HCT116 (cell line): ENCODE measurements around the gene ETS1. TPM values are rescaled to one million over a fixed set of nuclear protein-coding genes. Genes with fewer than 3 reads are reported as not detected.

Experiments used
- ATAC-seq: fragments of 200-7000 bp; cut with Tn5 transposase; 2 replicates; pipeline ENCODE4 v1.9.1; 2020; ENCODE audit warnings: mild to moderate bottlenecking, moderate library complexity
- BruUV-seq: library from RNA; stranded (reverse); fragments of 400-500 nt; replicated peaks from 2 replicates; lab custom pipeline; 2021; lab: Mats Ljungman, UMichigan
- CTCF ChIA-PET: fragments of 300-600 bp; sonication (Branson Sonifier 250); formaldehyde crosslinking; loops from one replicate; lab custom pipeline; 2021; ENCODE audit warnings: antibody characterized with exemption; lab: Charles Lee
- POLR2A ChIA-PET: fragments of 300-600, 350-600 bp; sonication (Branson Sonifier 250); formaldehyde crosslinking; loops from one replicate; lab custom pipeline; 2021; ENCODE audit warnings: antibody characterized with exemption; lab: Charles Lee
- RAD21 ChIA-PET, 2 experiments: fragments of 300-600 bp; sonication (Branson Sonifier 250); formaldehyde crosslinking; loops; one replicate each; lab custom pipeline; 2023; ENCODE audit warnings: low total read pairs in 2 of 2; ENCODE audit not compliant: uncharacterized antibody in 2 of 2, unreplicated experiment in 2 of 2, low non-redundant PET in 1 of 2; lab: Charles Lee
- DNase-seq: peaks from one replicate; pipeline ENCODE4 v3.0.0-alpha.2; 2010; ENCODE audit warnings: low read depth, low spot score
- H2AFZ ChIP-seq: fragments of 200-600 bp; shearing (Covaris generic), sonication (generic); 2 replicates; pipeline ENCODE4 v1.6.1; 2017; ENCODE audit warnings: low read depth, mixed run types, mixed read lengths, antibody characterized with exemption, low read length; ENCODE audit not compliant: poor library complexity, severe bottlenecking
- H3K27ac ChIP-seq: 2 replicates; pipeline ENCODE4 v1.5.1; 2012; ENCODE audit warnings: low read depth, low read length
- H3K27me3 ChIP-seq: fragments of 200-600 bp; sonication (generic); 2 replicates; pipeline ENCODE4 v1.6.1; 2016; ENCODE audit warnings: mixed run types, low read length, mixed read lengths; ENCODE audit not compliant: insufficient read depth
- H3K36me3 ChIP-seq, 2 experiments: fragments of 200-500 bp in 1 of 2; fragments of 200-600 bp in 1 of 2; sonication (Bioruptor generic) in 1 of 2; sonication (generic) in 1 of 2; 2 replicates each; pipeline versions ENCODE4 v1.5.1 to v1.6.1; 2014 to 2016; ENCODE audit warnings: low read length in 2 of 2, inconsistent platforms in 1 of 2, mixed read lengths in 1 of 2, mixed run types in 1 of 2; ENCODE audit not compliant: insufficient read depth in 2 of 2, control insufficient read depth in 1 of 2
- H3K4me1 ChIP-seq, 2 experiments: fragments of 200-600 bp in 1 of 2; sonication (generic) in 1 of 2; 2 replicates each; pipeline versions ENCODE4 v1.5.1 to v1.6.1; 2012 to 2017; ENCODE audit warnings: low read length in 2 of 2, inconsistent platforms in 1 of 2, mild to moderate bottlenecking in 1 of 2, mixed read lengths in 1 of 2, mixed run types in 1 of 2, moderate library complexity in 1 of 2; ENCODE audit not compliant: insufficient read depth in 2 of 2, control insufficient read depth in 1 of 2
- H3K4me2 ChIP-seq: fragments of 200-600 bp; sonication (generic); 2 replicates; pipeline ENCODE4 v1.6.1; 2017; ENCODE audit warnings: mixed run types, low read length, mixed read lengths
- H3K4me3 ChIP-seq, 2 experiments: fragments of 200-600 bp in 1 of 2; sonication (generic) in 1 of 2; replicated peaks in 1 of 2; 2 replicates each; pipeline ENCODE4 v1.5.1; 2011 to 2016; ENCODE audit warnings: low read length in 2 of 2, control low read depth in 1 of 2, low read depth in 1 of 2, mild to moderate bottlenecking in 1 of 2, mixed read lengths in 1 of 2, mixed run types in 1 of 2
- H3K79me2 ChIP-seq: fragments of 200-600 bp; sonication (generic); 2 replicates; pipeline ENCODE4 v1.6.1; 2017; ENCODE audit warnings: mild to moderate bottlenecking, mixed run types, low read length, moderate library complexity, mixed read lengths; ENCODE audit not compliant: insufficient read depth
- H3K9ac ChIP-seq: fragments of 200-600 bp; sonication (generic); 2 replicates; pipeline ENCODE4 v1.6.1; 2016; ENCODE audit warnings: low read length, mixed read lengths
- H3K9me2 ChIP-seq: fragments of 200-600 bp; sonication (generic), shearing (Covaris generic); 2 replicates; pipeline ENCODE4 v1.6.1; 2017; ENCODE audit warnings: mixed run types, mild to moderate bottlenecking, moderate library complexity; ENCODE audit not compliant: insufficient read depth
- H3K9me3 ChIP-seq, 2 experiments: fragments of 200-500 bp in 1 of 2; fragments of 200-600 bp in 1 of 2; sonication (Bioruptor generic) in 1 of 2; sonication (generic) in 1 of 2; 2 replicates each; pipeline ENCODE4 v1.6.1; 2014 to 2017; ENCODE audit warnings: low read length in 2 of 2, mixed read lengths in 2 of 2, inconsistent platforms in 1 of 2, low read depth in 1 of 2, mild to moderate bottlenecking in 1 of 2, mixed run types in 1 of 2, moderate library complexity in 1 of 2; ENCODE audit not compliant: control insufficient read depth in 1 of 2, insufficient read depth in 1 of 2
- H4K20me1 ChIP-seq: fragments of 200-600 bp; sonication (generic), shearing (Covaris generic); 2 replicates; pipeline ENCODE4 v1.6.1; 2017; ENCODE audit warnings: mixed run types, mild to moderate bottlenecking, moderate library complexity; ENCODE audit not compliant: insufficient read depth
- CEBPB ChIP-seq: IDR thresholded peaks from 2 replicates; pipeline ENCODE4 v1.6.1; 2012; ENCODE audit warnings: low read depth
- EGR1 ChIP-seq: IDR thresholded peaks from 2 replicates; pipeline ENCODE4 v1.6.1; 2012; ENCODE audit warnings: low read depth
- EZH2 ChIP-seq: fragments of 200-600 bp; sonication (generic); IDR thresholded peaks from 2 replicates; pipeline ENCODE4 v1.6.1; 2017; ENCODE audit warnings: antibody characterized with exemption, mixed run types
- EZH2phosphoT487 ChIP-seq: fragments of 200-600 bp; IDR thresholded peaks from 2 replicates; pipeline ENCODE4 v1.6.1; 2018; ENCODE audit warnings: antibody characterized with exemption, borderline replicate concordance
- JUND ChIP-seq: IDR thresholded peaks from 2 replicates; pipeline ENCODE4 v1.6.1; 2012
- POLR2AphosphoS5 ChIP-seq: IDR thresholded peaks from 2 replicates; pipeline ENCODE4 v1.6.1; 2011; ENCODE audit warnings: mild to moderate bottlenecking, low read depth, low read length, moderate library complexity
- RAD21 ChIP-seq: IDR thresholded peaks from 2 replicates; pipeline ENCODE4 v1.6.1; 2012; ENCODE audit warnings: low read depth, mild to moderate bottlenecking
- REST ChIP-seq: IDR thresholded peaks from 2 replicates; pipeline ENCODE4 v1.6.1; 2012; ENCODE audit warnings: low read depth
- YY1 ChIP-seq: IDR thresholded peaks from 2 replicates; pipeline ENCODE4 v1.6.1; 2011; ENCODE audit warnings: low read length, low read depth, moderate library complexity, mild to moderate bottlenecking; ENCODE audit not compliant: insufficient replicate concordance; ENCODE audit errors: extremely low read depth
- ZBTB33 ChIP-seq: IDR thresholded peaks from 2 replicates; pipeline ENCODE4 v1.6.1; 2011; ENCODE audit warnings: mild to moderate bottlenecking, low read length, moderate library complexity; ENCODE audit not compliant: insufficient replicate concordance; ENCODE audit errors: extremely low read depth
- ZFX ChIP-seq: fragments of 450-650 bp; IDR thresholded peaks from 2 replicates; pipeline ENCODE4 v1.6.1; 2017
- ZNF274 ChIP-seq: fragments of 200-500 bp; sonication (Bioruptor generic); IDR thresholded peaks from 2 replicates; pipeline ENCODE4 v1.6.1; 2014; ENCODE audit warnings: mild to moderate bottlenecking, low read depth, low read length, inconsistent platforms
- intact Hi-C: fragments of 100-400 bp; cut with micrococcal nuclease; formaldehyde crosslinking; loops from 2 replicates; pipeline ENCODE4 v1.10.0; 2022
- total RNA-seq: library from RNA; stranded (reverse); gene quantifications from one replicate; pipeline ENCODE4 v1.2.1, GENCODE V29; 2021; ENCODE audit not compliant: unreplicated experiment

The ETS1 gene
- total RNA-seq, 1 experiment from 2014 or later: 9.2 TPM

GRCh38 chr11:128547946-128548648 is 39.3 kb downstream of the ETS1 start:
- Histone ChIP-seq H3K9ac (no peak overlapping the region), H3K4me3 (no peak overlapping the region), H3K27me3 (peaks cover 12% of the 10 kb centered on the region; the same call in 1 of the 2 replicates), H3K4me1 (no peaks in the 10 kb centered on the region), H3K27ac (no peak overlapping the region), H3K9me3 (no peaks in the 10 kb centered on the region), H3K4me2 (no peak overlapping the region), H3K36me3 (no peaks in the 10 kb centered on the region), H3K9me2 (no peaks in the 10 kb centered on the region), H2AFZ (no peak overlapping the region), H4K20me1 (no peaks in the 10 kb centered on the region), H3K79me2 (no peaks in the 10 kb centered on the region)
- intact Hi-C loops: no loop called here
- DNase-seq: no peak
- POLR2A ChIA-PET: no interaction called here
- no peak for TF ChIP-seq YY1
- TF ChIP-seq EZH2phosphoT487: no peak
- TF ChIP-seq CEBPB: no peak
- TF ChIP-seq POLR2AphosphoS5: no peak
- no peak for TF ChIP-seq ZBTB33
- TF ChIP-seq EGR1: no peak
- TF ChIP-seq EZH2: no peak
- no peak for TF ChIP-seq ZFX
- TF ChIP-seq RAD21: no peak
- TF ChIP-seq REST: no peak
- no peak for TF ChIP-seq ZNF274
- TF ChIP-seq JUND: no peak
- CTCF ChIA-PET: no interaction called here
- no TSS peak for BruUV-seq
- RAD21 ChIA-PET: no interaction called here
- ATAC-seq: no peak
